ENCODE data around the gene METTL16.

Gene METTL16

DNA sequence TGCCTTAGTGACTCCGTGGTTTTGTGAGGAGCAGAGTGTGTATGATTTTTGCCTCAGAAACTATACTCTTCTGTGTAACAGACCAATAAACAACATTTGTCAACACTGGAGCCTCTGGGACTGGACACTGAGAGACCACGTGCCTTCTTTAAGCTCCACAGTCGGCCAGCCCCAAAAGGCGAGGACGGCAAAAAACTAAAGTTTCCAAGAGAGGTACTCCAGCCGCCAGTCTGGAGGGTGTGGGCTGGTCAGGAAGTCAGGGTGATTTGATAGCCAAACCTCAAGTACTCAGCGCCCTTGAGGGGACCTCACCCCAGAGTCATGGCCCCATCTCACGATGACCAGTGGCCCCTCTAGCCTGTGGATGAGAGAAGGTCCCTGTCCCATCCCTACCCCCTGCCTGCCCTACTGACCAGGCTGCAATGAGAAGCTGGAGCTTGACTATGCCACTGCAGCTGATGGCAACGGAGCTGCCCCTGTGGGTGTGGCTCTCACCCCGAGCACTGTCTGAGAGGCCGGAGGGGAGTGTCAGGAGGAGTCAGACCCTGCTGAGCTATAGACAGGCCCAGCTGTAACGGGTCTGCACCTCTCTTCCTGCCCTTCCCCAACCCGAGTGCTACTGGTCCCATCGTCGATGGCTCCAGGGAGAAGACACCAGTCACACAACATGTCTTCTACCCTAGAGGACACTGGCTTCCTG lies 130.6 kb downstream of the METTL16 start:
- DNase-seq (ENCODE audit: extremely low read depth, low read depth): no peak
- TF ChIP-seq CTCF (IDR thresholded peaks at IDR 0.05; ENCODE audit: low read depth, low read length): no peak

DNA sequence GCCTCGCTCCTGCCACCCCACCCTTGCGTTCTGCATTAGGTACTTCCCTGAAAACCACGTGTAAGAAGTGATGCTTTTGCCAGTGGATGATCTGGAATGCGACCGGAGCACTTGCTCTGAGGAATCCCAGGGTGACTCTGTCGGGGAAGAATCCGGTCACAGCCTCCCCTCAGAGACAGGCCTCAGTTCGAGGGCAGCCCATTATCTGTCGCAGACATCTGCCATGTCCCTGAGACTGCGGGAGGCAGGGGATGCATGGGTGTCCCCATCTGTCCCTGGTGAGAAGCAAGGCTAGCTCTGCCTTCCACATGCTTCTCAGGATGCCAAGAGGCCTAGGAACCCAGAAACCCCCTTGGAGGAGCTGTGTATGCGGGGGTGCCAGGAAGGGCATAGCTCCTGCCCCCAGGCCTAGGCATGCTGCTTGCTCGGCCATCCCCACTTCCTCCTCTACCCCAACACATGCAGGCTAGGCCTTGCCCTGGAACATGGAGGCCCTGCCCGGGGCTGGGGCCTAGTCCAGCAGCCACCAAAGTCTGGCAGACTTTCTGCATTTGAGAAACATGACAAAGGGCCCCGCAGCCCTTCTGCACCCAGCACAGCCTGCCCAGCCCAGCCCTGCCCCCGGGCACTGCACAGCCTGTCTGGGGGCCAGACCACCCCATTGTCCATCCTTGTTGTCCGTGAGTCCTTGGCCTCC lies 131.3 kb downstream of the METTL16 start:
- no peak for TF ChIP-seq CTCF (IDR thresholded peaks at IDR 0.05; ENCODE audit: low read depth, low read length)
- no peak for DNase-seq (ENCODE audit: extremely low read depth, low read depth)

GRCh38 chr17:2379489-2380225 lies 132.0 kb downstream of the METTL16 start:
- no peak for TF ChIP-seq CTCF (IDR thresholded peaks at IDR 0.05; ENCODE audit: low read depth, low read length)
- DNase-seq (ENCODE audit: extremely low read depth, low read depth): no peak

GRCh38 chr17:2378905-2379304 lies 132.8 kb downstream of the METTL16 start:
- no peak for DNase-seq (ENCODE audit: extremely low read depth, low read depth)
- no peak for TF ChIP-seq CTCF (IDR thresholded peaks at IDR 0.05; ENCODE audit: low read depth, low read length)

DNA sequence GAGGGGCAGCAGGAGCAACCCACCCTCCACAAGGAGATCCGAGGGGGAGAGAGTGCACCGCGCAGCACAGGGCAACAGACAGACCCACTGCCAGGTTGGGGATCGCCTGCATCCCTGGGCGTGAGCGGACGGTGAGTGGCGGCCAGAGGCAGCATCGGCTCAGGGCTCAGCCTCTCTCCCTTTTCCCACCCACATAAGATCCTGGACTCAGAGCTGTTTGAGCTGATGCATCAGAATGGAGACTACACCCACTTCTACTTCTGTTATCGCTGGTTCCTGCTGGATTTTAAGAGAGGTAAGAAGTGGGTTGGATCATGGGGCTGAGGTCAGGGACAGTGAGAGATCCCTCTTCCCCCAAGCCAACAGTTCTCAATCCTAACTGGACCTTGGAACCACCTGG lies 134.0 kb downstream of the METTL16 start:
- DNase-seq (ENCODE audit: extremely low read depth, low read depth): no peak
- no peak for TF ChIP-seq CTCF (IDR thresholded peaks at IDR 0.05; ENCODE audit: low read depth, low read length)

DNA sequence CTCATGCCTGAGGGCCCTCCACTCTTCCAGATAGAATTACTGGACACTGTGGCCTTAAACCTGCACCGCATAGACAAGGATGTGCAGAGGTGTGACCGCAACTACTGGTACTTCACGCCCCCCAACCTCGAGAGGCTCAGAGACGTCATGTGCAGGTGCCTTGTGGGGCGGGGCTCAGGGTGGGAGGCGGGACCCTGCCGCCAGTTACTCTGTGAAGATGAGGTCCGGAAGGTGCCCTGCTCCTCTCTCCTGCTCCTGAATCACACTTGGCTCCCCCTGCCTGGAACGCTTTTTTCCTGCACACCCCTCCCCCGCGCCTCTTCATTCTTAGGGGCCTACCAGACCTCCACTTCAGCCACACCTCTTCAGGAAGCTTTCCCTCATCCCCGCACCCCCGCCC lies 135.6 kb downstream of the METTL16 start:
- no peak for DNase-seq (ENCODE audit: extremely low read depth, low read depth)
- TF ChIP-seq CTCF (IDR thresholded peaks at IDR 0.05; ENCODE audit: low read depth, low read length): no peak

- no peak for TF ChIP-seq CTCF (IDR thresholded peaks at IDR 0.05; ENCODE audit: low read depth, low read length)
- DNase-seq (ENCODE audit: extremely low read depth, low read depth): no peak
Measured at GRCh38 chr17:2375406-2375805, 136.3 kb downstream of the METTL16 start.

All from AG09319 (cell line).